Thyroid gland (tissue), 4 donors: Measurements from ENCODE around the gene NPAT. TPM values are rescaled to one million over a fixed set of nuclear protein-coding genes. Genes with fewer than 3 reads are reported as not detected.

ENCODE experiments used
- DNase-seq, 2 donors: peaks; one replicate each; pipeline ENCODE4 v3.0.0-alpha.2; 2019
- H3K27ac ChIP-seq, 3 donors: fragments of 200-600 bp; sonication (generic); 1 replicate in 2 of 3; 2 replicates in 1 of 3; pipeline ENCODE4 v1.5.1; 2016 to 2019; ENCODE audit warnings: mild to moderate bottlenecking in 1 of 3, moderate library complexity in 1 of 3
- H3K27me3 ChIP-seq: fragments of 200-600 bp; sonication (generic); one replicate; pipeline ENCODE4 v1.5.1; 2019
- H3K36me3 ChIP-seq, 2 donors: fragments of 200-600 bp; sonication (generic); one replicate each; pipeline ENCODE4 v1.5.1; 2016 to 2019
- H3K4me1 ChIP-seq, 2 donors: fragments of 200-600 bp; sonication (generic); one replicate each; pipeline ENCODE4 v1.5.1; 2017 to 2019
- H3K4me3 ChIP-seq, 3 donors: fragments of 200-600 bp; sonication (generic); replicated peaks in 1 of 3; 1 replicate in 2 of 3; 2 replicates in 1 of 3; pipeline ENCODE4 v1.5.1; 2016; ENCODE audit warnings: mild to moderate bottlenecking in 1 of 3
- H3K9me3 ChIP-seq: fragments of 200-600 bp; sonication (generic); one replicate; pipeline ENCODE4 v1.5.1; 2017
- CTCF ChIP-seq, 6 experiments: fragments of 200-600 bp in 3 of 6; fragments of 450-650 bp in 3 of 6; sonication (generic) in 3 of 6; IDR thresholded peaks; one replicate each; pipeline ENCODE4 v1.5.1; 2016 to 2019; ENCODE audit warnings: antibody characterized with exemption in 6 of 6, mild to moderate bottlenecking in 2 of 6, inconsistent platforms in 1 of 6, moderate library complexity in 1 of 6
- POLR2A ChIP-seq, 2 donors: fragments of 450-650 bp; IDR thresholded peaks; one replicate each; pipeline ENCODE4 v1.6.1; 2017; ENCODE audit warnings: antibody characterized with exemption in 2 of 2, mild to moderate bottlenecking in 2 of 2, moderate library complexity in 1 of 2
- WGBS, 2 donors: methylation state at CpG; one replicate each; pipeline ENCODE4 v1.1.5; 2017; 5-methylcytosine and 5-hydroxymethylcytosine counted together
- intact Hi-C: fragments of 100-400 bp; cut with DNase I; formaldehyde crosslinking; loops from one replicate; pipeline ENCODE4 v1.15.1; 2023
- total RNA-seq, 4 donors: library from RNA; depleted of rRNA; stranded (reverse); fragments of >200 nt; gene quantifications; one replicate each; pipeline ENCODE4 v1.2.3, GENCODE V29; 2016

NPAT gene
- total RNA-seq, 4 donors from 2014 or later = 20.6 to 48.0 (median 27.4) TPM

- H3K27me3 ChIP-seq = no peaks in the 10 kb centered on the region
- intact Hi-C loops = no loop called here
- DNase-seq = no peak
- WGBS, 2 donors = 74 to 83% methylated on average over 1 of the region's 1 CpG
- no peaks in the 10 kb centered on the region for H3K9me3 ChIP-seq
- H3K27ac ChIP-seq = no peak overlapping the region
- no peaks in the 10 kb centered on the region for H3K4me1 ChIP-seq
- no peak overlapping the region for H3K4me3 ChIP-seq
- peaks cover 27 to 44% of the 10 kb centered on the region in 2 donors for H3K36me3 ChIP-seq
- TF ChIP-seq POLR2A (IDR thresholded peaks at IDR 0.05) (no peak), CTCF (IDR thresholded peaks at IDR 0.05) (no peak)
Observed at GRCh38 chr11:108147150-108147549, 75.3 kb downstream of the NPAT start.

- Histone ChIP-seq H3K36me3 (peaks cover 26 to 57% of the 10 kb centered on the region in 2 donors), H3K4me3 (no peak overlapping the region), H3K4me1 (no peaks in the 10 kb centered on the region), H3K27ac (no peak overlapping the region), H3K9me3 (no peaks in the 10 kb centered on the region), H3K27me3 (no peaks in the 10 kb centered on the region)
- no peak for DNase-seq
- 93 to 94% methylated on average over 3 of the region's 3 CpGs for WGBS, 2 donors
- intact Hi-C loops = no loop called here
- TF ChIP-seq CTCF (IDR thresholded peaks at IDR 0.05) (no peak), POLR2A (IDR thresholded peaks at IDR 0.05) (no peak)
Observed at GRCh38 chr11:108144615-108145014, 77.8 kb downstream of the NPAT start.

GRCh38 chr11:108142304-108142703 lies 80.1 kb downstream of the NPAT start:
- H3K27me3 ChIP-seq = no peaks in the 10 kb centered on the region
- no peaks in the 10 kb centered on the region for H3K4me1 ChIP-seq
- DNase-seq = no peak
- no peak overlapping the region for H3K27ac ChIP-seq
- no peaks in the 10 kb centered on the region for H3K9me3 ChIP-seq
- no peak for TF ChIP-seq CTCF (IDR thresholded peaks at IDR 0.05)
- no peak for TF ChIP-seq POLR2A (IDR thresholded peaks at IDR 0.05)
- 90% methylated on average over 7 of the region's 7 CpGs for WGBS, 2 donors
- peaks cover 25 to 60% of the 10 kb centered on the region in 2 donors for H3K36me3 ChIP-seq
- no peak overlapping the region for H3K4me3 ChIP-seq
- intact Hi-C loops = no loop called here

- no peaks in the 10 kb centered on the region for H3K9me3 ChIP-seq
- peaks cover 12 to 29% of the 10 kb centered on the region in 2 donors for H3K36me3 ChIP-seq
- WGBS, 2 donors = 96 to 100% methylated on average over 1 of the region's 1 CpG
Observed at GRCh38 chr11:108137212-108137611, 85.2 kb downstream of the NPAT start.

More at GRCh38 chr11:108137212-108137611, 85.2 kb downstream of the NPAT start:
- Histone ChIP-seq H3K27me3 (no peaks in the 10 kb centered on the region), H3K27ac (no peak overlapping the region), H3K4me3 (no peak overlapping the region), H3K4me1 (peaks cover 6 to 9% of the 10 kb centered on the region in 2 donors)
- TF ChIP-seq CTCF (IDR thresholded peaks at IDR 0.05) = no peak
- TF ChIP-seq POLR2A (IDR thresholded peaks at IDR 0.05) = no peak
- intact Hi-C loops = no loop called here
- no peak for DNase-seq
